Effector memory CD8-positive, alpha-beta T cell (primary cell): ENCODE data around the gene ZFP37.
"Not testable (repeated sequence)": the region's sequence is repeated elsewhere in the genome, so short reads cannot be mapped to it uniquely, and the experiment has no call there.

Experiments
- ATAC-seq: fragments of 150-1000 bp; cut with Tn5 transposase; replicated peaks from 2 replicates; pipeline ENCODE4 v1.10.0; 2021; ENCODE audit warnings: mild to moderate bottlenecking, moderate library complexity
- DNase-seq, 3 experiments: peaks; one replicate each; pipeline ENCODE4 v3.0.0; 2021
- H3K27ac Mint-ChIP-seq, 2 donors: one replicate each; pipeline ENCODE4 v1.8.0; 2022; ENCODE audit warnings: mild to moderate bottlenecking in 2 of 2, mixed read lengths in 2 of 2, moderate library complexity in 2 of 2
- H3K27me3 Mint-ChIP-seq, 2 donors: one replicate each; pipeline ENCODE4 v1.8.0; 2022; ENCODE audit warnings: mixed read lengths in 2 of 2
- H3K36me3 Mint-ChIP-seq: one replicate; pipeline ENCODE4 v1.8.0; 2022; ENCODE audit warnings: mild to moderate bottlenecking, moderate library complexity, mixed read lengths; ENCODE audit not compliant: insufficient read depth
- H3K4me1 Mint-ChIP-seq, 2 donors: one replicate each; pipeline ENCODE4 v1.8.0; 2022; ENCODE audit warnings: low read depth in 2 of 2, mixed read lengths in 2 of 2
- H3K4me3 Mint-ChIP-seq, 2 donors: one replicate each; pipeline ENCODE4 v1.8.0; 2022; ENCODE audit warnings: mild to moderate bottlenecking in 2 of 2, mixed read lengths in 2 of 2, moderate library complexity in 2 of 2
- H3K9me3 Mint-ChIP-seq, 2 donors: one replicate each; pipeline ENCODE4 v1.8.0; 2022; ENCODE audit warnings: mixed read lengths in 2 of 2
- total RNA-seq, 9 experiments: gene quantifications; one replicate each; lab custom pipeline; 2026; lab: John Stamatoyannopoulos, UW

ZFP37 gene
- 1.3 to 11.7 (median 5.5) reads per million in 9 experiments for total RNA-seq

DNA sequence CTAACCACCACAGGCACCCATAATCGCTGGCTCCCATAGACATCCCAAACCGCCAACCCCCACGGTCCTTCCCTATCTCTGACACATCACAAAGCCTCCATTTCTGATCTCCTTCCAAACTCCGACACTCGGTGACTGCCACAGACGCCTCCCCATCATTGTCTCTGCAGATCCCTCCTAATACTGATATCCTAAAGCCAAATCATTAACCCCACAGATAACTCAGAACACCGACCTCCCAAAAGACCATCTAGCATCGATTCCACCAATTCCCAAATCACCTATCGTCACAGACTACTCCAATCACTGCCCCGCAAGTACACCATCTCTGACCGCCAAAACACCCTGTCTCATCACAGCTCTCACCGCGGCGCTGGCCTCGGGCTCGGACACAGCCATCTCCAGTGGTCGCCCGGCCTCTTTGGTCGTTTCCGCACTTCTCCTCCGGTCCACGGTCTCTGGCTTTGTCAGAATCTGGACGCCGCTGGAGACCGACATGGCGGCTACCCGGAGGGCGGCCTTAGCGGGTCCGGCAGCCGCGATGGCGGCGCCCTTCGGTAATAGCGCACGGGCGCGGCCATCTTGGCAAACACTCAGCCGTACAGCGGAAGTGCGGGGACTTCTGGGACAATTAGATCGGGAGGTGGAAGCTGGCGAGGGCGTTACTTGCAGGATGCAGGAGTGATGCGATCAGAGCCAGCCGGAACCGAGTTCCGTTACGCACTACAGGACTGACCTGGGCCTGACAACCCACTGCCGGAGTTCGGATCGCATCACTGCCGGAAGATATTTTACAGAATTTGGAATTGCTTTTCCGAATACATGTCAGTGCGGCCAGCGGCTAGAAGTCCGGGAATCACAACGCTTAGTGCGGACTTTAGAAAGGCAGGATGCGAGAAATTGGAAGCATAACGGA is at the start of gene ZFP37:
Gene ZFP37, minus strand, starts transcription at position 534 of the 916 bp plus-strand sequence. Its CDS starts 36 bp downstream, at position 498.
- H3K27me3 Mint-ChIP-seq, result peaks cover 0 to 14% of the 10 kb centered on the region in 2 donors
- peaks cover 0 to 2% of the 10 kb centered on the region in 2 donors for H3K9me3 Mint-ChIP-seq
- DNase-seq (peak; percentile 66 to 75 (median 67)), ATAC-seq (peak; percentile 96)
- no peak within 1 kb of the TSS for H3K4me3 Mint-ChIP-seq
- H3K36me3 Mint-ChIP-seq, result no peaks in the 10 kb centered on the region
- no peaks in the 10 kb centered on the region for H3K4me1 Mint-ChIP-seq
- no peak within 1 kb of the TSS for H3K27ac Mint-ChIP-seq

- not testable (repeated sequence) for H3K9me3 Mint-ChIP-seq, H3K27ac Mint-ChIP-seq, DNase-seq, H3K4me1 Mint-ChIP-seq, ATAC-seq, H3K4me3 Mint-ChIP-seq, H3K36me3 Mint-ChIP-seq
- H3K27me3 Mint-ChIP-seq, result peaks cover 0 to 16% of the 10 kb centered on the region in 2 donors
Measured at GRCh38 chr9:113105345-113105744, 48.8 kb upstream of the ZFP37 start.

DNA sequence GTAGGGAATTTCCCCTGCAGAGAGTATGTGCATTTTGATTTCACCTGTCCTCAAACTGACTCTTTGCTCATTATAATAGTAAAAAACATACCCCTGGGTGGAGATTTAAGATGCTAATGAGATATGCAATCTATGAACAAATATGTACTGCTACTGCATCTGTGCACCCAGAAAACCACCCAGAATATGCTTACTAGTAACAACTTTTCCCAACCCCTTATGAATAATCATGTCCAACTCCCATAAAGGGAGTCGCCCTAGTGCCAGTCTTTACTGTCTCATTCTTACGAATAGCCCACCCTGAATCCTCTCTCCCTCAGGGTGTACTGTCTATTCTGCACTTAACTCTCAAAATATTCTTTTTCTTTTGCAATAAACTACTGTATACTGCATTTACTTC is 39.0 kb upstream of the ZFP37 start:
- ATAC-seq (no peak), DNase-seq (no peak)
- no peak overlapping the region for H3K4me3 Mint-ChIP-seq
- no peaks in the 10 kb centered on the region for H3K9me3 Mint-ChIP-seq
- H3K27ac Mint-ChIP-seq, result no peak overlapping the region
- no peaks in the 10 kb centered on the region for H3K4me1 Mint-ChIP-seq
- no peaks in the 10 kb centered on the region for H3K36me3 Mint-ChIP-seq
- H3K27me3 Mint-ChIP-seq, result peaks cover 56 to 89% of the 10 kb centered on the region in 2 donors

GRCh38 chr9:113089924-113090323 is 33.4 kb upstream of the ZFP37 start:
- ATAC-seq, result not testable (repeated sequence)

DNA sequence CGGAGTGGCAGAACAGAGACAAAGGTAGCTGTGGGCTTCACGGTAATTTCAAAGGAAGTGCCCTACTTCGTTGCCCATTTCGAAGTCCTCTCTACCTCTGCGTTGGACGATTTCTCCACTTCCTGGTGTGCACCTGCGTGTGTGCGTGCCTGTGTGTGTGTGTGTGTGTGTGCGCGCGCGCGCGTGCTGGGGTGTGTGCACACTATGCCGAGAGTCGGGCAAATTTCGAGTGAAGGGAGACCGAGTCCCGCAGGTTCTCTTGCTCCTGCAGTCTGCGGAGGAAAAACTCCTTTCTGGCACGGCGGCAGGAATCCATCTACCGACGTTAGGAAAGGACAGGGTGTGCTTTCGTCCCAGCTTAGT is 32.6 kb upstream of the ZFP37 start:
- H3K9me3 Mint-ChIP-seq, DNase-seq, H3K36me3 Mint-ChIP-seq, ATAC-seq, H3K27ac Mint-ChIP-seq, H3K4me3 Mint-ChIP-seq, H3K4me1 Mint-ChIP-seq: not testable (repeated sequence)
- peaks cover 36 to 40% of the 10 kb centered on the region in 2 donors for H3K27me3 Mint-ChIP-seq

More at GRCh38 chr9:113089924-113090323, 33.4 kb upstream of the ZFP37 start:
- not testable (repeated sequence) for H3K36me3 Mint-ChIP-seq, H3K4me1 Mint-ChIP-seq, H3K4me3 Mint-ChIP-seq, DNase-seq, H3K9me3 Mint-ChIP-seq, H3K27ac Mint-ChIP-seq
- peaks cover 39 to 42% of the 10 kb centered on the region in 2 donors for H3K27me3 Mint-ChIP-seq

DNA sequence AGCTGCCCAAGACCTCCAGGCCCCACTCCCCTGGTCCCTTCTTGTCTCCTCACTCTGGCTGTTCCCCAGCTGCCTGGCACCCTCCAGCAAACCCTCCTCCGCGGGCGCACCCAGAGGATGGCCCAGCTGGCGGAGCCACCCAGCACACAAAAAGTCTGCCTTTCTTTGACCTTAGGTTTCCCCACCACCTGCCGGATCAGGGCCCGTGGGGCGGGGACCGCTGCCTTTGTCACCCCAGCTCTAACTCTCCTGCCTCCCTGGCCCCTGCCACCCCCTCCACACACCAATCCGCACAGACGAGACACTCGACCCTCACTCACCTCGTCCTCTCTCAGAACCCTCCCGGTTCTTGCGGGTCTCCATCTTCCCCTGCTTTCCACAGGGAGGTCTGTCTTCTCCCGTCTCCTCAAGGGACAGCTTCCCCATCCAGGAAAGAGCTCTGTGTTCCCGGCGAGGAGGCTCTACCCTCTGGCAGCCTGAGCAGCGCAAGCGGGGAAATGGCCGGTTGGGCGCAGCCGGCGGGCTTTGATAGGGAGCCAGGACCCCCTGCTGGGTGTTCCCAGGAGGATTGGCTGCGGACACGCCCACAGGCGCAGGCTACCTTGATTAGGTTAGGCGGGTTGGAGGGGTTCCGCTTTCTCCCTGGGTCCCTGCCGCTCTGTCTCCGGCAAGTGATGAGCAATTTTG is 32.1 kb upstream of the ZFP37 start:
- H3K27me3 Mint-ChIP-seq, result peaks cover 36% of the 10 kb centered on the region in 2 donors
- not testable (repeated sequence) for H3K9me3 Mint-ChIP-seq, H3K4me1 Mint-ChIP-seq, DNase-seq, H3K36me3 Mint-ChIP-seq, ATAC-seq, H3K27ac Mint-ChIP-seq, H3K4me3 Mint-ChIP-seq

- not testable (repeated sequence) for H3K9me3 Mint-ChIP-seq, H3K4me1 Mint-ChIP-seq
Measured at GRCh38 chr9:113062932-113063310, 6.4 kb upstream of the ZFP37 start.

DNA sequence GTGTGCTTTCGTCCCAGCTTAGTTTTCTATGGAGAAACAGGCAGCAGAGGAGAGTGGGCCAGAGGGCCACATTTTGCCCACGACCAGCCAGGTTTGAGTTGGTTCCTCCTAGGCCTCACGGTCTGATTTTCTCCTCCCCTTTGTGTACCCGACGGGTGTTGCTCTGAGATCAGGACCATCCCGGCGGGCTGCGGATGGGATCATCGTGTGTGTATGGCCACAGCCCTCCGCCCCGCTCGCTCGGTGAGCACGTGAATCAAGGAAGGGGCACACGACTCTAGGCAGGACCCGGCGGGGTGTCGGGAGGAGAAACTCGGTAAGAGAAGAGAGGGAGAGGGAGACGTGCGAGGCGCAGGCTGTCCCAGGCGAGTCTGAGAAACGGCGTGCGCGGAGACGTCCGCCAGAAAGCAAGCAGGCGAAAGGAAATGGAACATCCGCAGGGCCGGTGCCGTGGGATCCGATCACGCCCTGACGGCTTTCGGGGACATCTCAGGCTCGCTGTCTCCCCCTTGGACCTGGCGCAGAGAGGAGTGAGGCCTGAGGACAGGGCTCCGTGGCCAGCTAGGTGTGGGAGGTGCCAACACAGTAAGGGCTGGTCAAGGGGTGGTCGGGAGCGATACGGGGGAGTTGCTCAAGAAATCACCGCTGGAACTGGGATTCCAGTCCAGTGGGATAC is 5.9 kb upstream of the ZFP37 start:
- ATAC-seq, result not testable (repeated sequence)
- H3K27me3 Mint-ChIP-seq, result peaks cover 0 to 14% of the 10 kb centered on the region in 2 donors

More at GRCh38 chr9:113062932-113063310, 6.4 kb upstream of the ZFP37 start:
- peaks cover 0 to 14% of the 10 kb centered on the region in 2 donors for H3K27me3 Mint-ChIP-seq
- peak in 1 of 3 experiments; percentile 7 for DNase-seq
- H3K4me3 Mint-ChIP-seq, H3K27ac Mint-ChIP-seq, H3K36me3 Mint-ChIP-seq, ATAC-seq: not testable (repeated sequence)

GRCh38 chr9:113061072-113061850 is 4.7 kb upstream of the ZFP37 start:
- not testable (repeated sequence) for H3K4me3 Mint-ChIP-seq, ATAC-seq, H3K4me1 Mint-ChIP-seq, H3K36me3 Mint-ChIP-seq, H3K9me3 Mint-ChIP-seq, H3K27ac Mint-ChIP-seq
- DNase-seq, result peak in 1 of 3 experiments; percentile 21
- peaks cover 0 to 14% of the 10 kb centered on the region in 2 donors for H3K27me3 Mint-ChIP-seq

More for the DNA sequence above, 5.9 kb upstream of the ZFP37 start:
- H3K36me3 Mint-ChIP-seq, H3K4me1 Mint-ChIP-seq, DNase-seq, H3K27ac Mint-ChIP-seq, H3K4me3 Mint-ChIP-seq, H3K9me3 Mint-ChIP-seq: not testable (repeated sequence)

GRCh38 chr9:113059581-113060284 is 3.2 kb upstream of the ZFP37 start:
- not testable (repeated sequence) for H3K4me1 Mint-ChIP-seq, DNase-seq, H3K36me3 Mint-ChIP-seq, H3K9me3 Mint-ChIP-seq, H3K27ac Mint-ChIP-seq, ATAC-seq
- H3K27me3 Mint-ChIP-seq, result peaks cover 0 to 14% of the 10 kb centered on the region in 2 donors
- peak overlapping the region in 1 of 2 donors; percentile 28 for H3K4me3 Mint-ChIP-seq

DNA sequence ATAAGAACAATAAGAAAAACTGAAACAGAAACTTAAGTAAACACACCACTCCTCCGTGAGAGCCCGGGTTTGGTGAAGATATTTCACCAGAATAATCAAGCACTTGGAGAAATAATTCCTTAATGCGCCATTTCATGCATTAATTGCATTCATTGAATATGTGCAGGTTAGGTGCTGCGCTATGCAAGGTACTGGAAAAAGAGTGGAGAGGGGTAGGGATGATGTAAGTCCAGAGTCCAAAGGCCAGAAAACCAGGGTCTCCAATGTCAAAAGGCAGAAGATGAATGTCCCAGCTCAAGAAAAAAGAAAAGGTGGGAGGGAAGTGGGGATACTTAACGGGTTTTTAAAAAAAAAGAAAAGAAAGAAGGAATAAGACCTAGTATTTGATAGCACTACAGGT is 669 bp upstream of the ZFP37 start:
- DNase-seq (no peak), ATAC-seq (no peak)
- Mint-ChIP-seq H3K36me3 (no peaks in the 10 kb centered on the region), H3K9me3 (peaks cover 0 to 2% of the 10 kb centered on the region in 2 donors), H3K27ac (no peak overlapping the region), H3K27me3 (peaks cover 0 to 14% of the 10 kb centered on the region in 2 donors), H3K4me3 (no peak overlapping the region), H3K4me1 (no peaks in the 10 kb centered on the region)

GRCh38 chr9:113042884-113043657 is 13.5 kb downstream of the ZFP37 start:
- Mint-ChIP-seq H3K9me3 (peaks cover 10 to 24% of the 10 kb centered on the region in 2 donors), H3K27ac (no peak overlapping the region), H3K4me1 (no peaks in the 10 kb centered on the region), H3K4me3 (no peak overlapping the region), H3K36me3 (peaks cover 31% of the 10 kb centered on the region), H3K27me3 (no peaks in the 10 kb centered on the region)
- DNase-seq (no peak), ATAC-seq (no peak)
